22Rv1 (cell line): ENCODE measurements around the gene ZNF444.

Source experiments
- ZFX ChIP-seq: fragments of 450-650 bp; IDR thresholded peaks from 2 replicates; pipeline ENCODE4 v1.6.1; 2017; ENCODE audit warnings: antibody characterized with exemption, borderline replicate concordance
- TF ChIP-seq, protein P1 (sequence below): fragments of 450-650 bp; IDR thresholded peaks from 2 replicates; pipeline ENCODE4 v1.5.1; 2017; ENCODE audit warnings: mild to moderate bottlenecking

DNA sequence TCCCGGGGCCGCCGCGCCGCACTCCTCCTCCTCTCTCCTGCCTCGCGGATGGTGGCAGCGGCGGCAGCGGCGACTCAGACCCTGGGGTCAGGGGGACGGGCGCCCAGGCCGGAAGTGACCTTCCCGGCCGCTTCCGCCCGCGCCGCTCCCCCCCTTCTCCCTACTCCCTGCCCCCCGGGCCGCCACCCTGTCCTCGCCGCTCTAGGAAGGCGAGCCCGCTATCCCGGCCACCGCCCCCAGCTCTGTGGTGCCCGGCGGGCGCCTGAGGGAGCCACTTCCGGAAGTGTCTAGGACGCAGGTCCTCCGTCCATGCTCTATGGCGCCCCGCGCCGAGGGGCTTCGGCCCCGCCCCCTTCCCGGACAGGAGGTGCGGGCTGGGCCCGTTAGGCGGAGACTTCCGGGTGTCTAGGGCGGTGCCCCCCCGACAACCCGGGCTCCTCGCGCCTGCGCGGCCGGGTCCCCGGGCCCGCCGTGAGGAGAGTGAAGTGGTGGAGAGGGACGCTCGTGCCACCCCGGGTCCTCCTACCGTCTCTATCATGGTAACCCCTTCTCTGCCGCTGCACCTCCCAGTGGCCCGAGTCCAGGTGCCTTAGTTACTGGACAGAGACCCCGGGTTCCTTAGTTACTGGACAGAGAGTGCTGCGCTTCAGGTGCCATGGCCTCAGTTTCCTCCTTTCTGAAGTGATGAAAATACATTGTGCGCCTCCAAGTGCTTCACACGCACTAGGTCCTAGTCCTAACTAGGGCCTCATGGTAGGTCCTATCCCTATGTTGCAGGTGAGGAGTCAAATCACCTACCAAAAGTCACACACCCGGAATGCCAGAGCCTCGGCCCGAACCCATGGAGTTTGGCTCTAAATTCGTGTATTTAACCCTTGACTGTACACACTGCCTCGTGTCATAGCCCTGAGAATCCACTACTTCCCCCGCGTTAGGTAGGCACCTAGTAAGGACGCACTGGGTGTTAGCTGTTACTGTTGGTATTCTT, 19.6 kb upstream of the ZNF444 start, which contains the start of gene ZNF787:
- TF ChIP-seq, protein P1, sequence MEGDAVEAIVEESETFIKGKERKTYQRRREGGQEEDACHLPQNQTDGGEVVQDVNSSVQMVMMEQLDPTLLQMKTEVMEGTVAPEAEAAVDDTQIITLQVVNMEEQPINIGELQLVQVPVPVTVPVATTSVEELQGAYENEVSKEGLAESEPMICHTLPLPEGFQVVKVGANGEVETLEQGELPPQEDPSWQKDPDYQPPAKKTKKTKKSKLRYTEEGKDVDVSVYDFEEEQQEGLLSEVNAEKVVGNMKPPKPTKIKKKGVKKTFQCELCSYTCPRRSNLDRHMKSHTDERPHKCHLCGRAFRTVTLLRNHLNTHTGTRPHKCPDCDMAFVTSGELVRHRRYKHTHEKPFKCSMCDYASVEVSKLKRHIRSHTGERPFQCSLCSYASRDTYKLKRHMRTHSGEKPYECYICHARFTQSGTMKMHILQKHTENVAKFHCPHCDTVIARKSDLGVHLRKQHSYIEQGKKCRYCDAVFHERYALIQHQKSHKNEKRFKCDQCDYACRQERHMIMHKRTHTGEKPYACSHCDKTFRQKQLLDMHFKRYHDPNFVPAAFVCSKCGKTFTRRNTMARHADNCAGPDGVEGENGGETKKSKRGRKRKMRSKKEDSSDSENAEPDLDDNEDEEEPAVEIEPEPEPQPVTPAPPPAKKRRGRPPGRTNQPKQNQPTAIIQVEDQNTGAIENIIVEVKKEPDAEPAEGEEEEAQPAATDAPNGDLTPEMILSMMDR: no peak
- no peak for TF ChIP-seq ZFX
